SU-DHL-6 (cell line): Measurements from ENCODE around the gene FAM110C.

Source experiments
- H2AFZ ChIP-seq: fragments of 200-600 bp; sonication (generic); 2 replicates; pipeline ENCODE4 v1.6.1; 2014; ENCODE audit warnings: low read depth, mild to moderate bottlenecking, moderate library complexity, mixed read lengths, antibody characterized with exemption, low read length; ENCODE audit not compliant: severe bottlenecking
- H3F3A ChIP-seq: fragments of 200-600 bp; shearing (Covaris generic); 2 replicates; pipeline ENCODE4 v1.6.0; 2016; ENCODE audit warnings: antibody characterized with exemption, mild to moderate bottlenecking; ENCODE audit not compliant: insufficient read depth
- H3K27ac ChIP-seq: fragments of 200-600 bp; sonication (generic); 2 replicates; pipeline ENCODE4 v1.5.1; 2016; ENCODE audit warnings: low read depth, mild to moderate bottlenecking, low read length, moderate library complexity, mixed read lengths
- H3K27me3 ChIP-seq: fragments of 200-600 bp; sonication (generic), shearing (Covaris generic); 2 replicates; pipeline ENCODE4 v1.6.0; 2014; ENCODE audit warnings: mild to moderate bottlenecking, low read length
- H3K36me3 ChIP-seq: fragments of 200-600 bp; sonication (generic); 2 replicates; pipeline ENCODE4 v1.6.1; 2014; ENCODE audit warnings: mild to moderate bottlenecking, low read length, mixed read lengths
- H3K4me2 ChIP-seq: fragments of 300-600, 200-600 bp; shearing (Covaris generic), sonication (generic); 2 replicates; pipeline ENCODE4 v1.6.0; 2014; ENCODE audit warnings: low read length, low read depth, mild to moderate bottlenecking; ENCODE audit not compliant: poor library complexity, severe bottlenecking
- H3K4me3 ChIP-seq: fragments of 200-600 bp; sonication (generic); 2 replicates; pipeline ENCODE4 v1.5.1; 2014; ENCODE audit warnings: antibody characterized with exemption, low read length, mild to moderate bottlenecking, mixed read lengths; ENCODE audit not compliant: insufficient read depth, poor library complexity, severe bottlenecking
- H3K79me2 ChIP-seq: fragments of 200-600 bp; sonication (generic); 2 replicates; pipeline ENCODE4 v1.6.1; 2014; ENCODE audit warnings: mild to moderate bottlenecking, low read length, moderate library complexity; ENCODE audit not compliant: insufficient read depth
- H3K9ac ChIP-seq: fragments of 200-600 bp; sonication (generic); 2 replicates; pipeline ENCODE4 v1.7.0; 2014; ENCODE audit warnings: mild to moderate bottlenecking, low read length
- H3K9me2 ChIP-seq: fragments of 200-600 bp; sonication (generic); replicated peaks from 2 replicates; pipeline ENCODE4 v1.6.1; 2014; ENCODE audit warnings: low read length; ENCODE audit not compliant: insufficient read depth
- H3K9me3 ChIP-seq: fragments of 200-600 bp; sonication (generic); 2 replicates; pipeline ENCODE4 v1.6.1; 2014; ENCODE audit warnings: low read length, mixed read lengths; ENCODE audit not compliant: insufficient read depth
- H4K20me1 ChIP-seq: fragments of 200-600 bp; sonication (generic); 2 replicates; pipeline ENCODE4 v1.6.1; 2014; ENCODE audit warnings: low read depth, mild to moderate bottlenecking, antibody characterized with exemption, low read length, moderate library complexity, mixed read lengths
- EZH2phosphoT487 ChIP-seq: fragments of 200-600 bp; sonication (generic), shearing (Covaris generic); conservative IDR thresholded peaks from 2 replicates; pipeline ENCODE4 v1.6.1; 2018; ENCODE audit warnings: mild to moderate bottlenecking, antibody characterized with exemption, low read length, moderate library complexity, mixed read lengths
- TF ChIP-seq, protein P1 (sequence below): fragments of 200-600 bp; sonication (generic); IDR thresholded peaks from one replicate; pipeline ENCODE4 v1.5.1; 2017; ENCODE audit warnings: antibody characterized with exemption, mild to moderate bottlenecking, low read length, moderate library complexity; ENCODE audit not compliant: insufficient read depth, poor library complexity, severe bottlenecking

FAM110C gene

DNA sequence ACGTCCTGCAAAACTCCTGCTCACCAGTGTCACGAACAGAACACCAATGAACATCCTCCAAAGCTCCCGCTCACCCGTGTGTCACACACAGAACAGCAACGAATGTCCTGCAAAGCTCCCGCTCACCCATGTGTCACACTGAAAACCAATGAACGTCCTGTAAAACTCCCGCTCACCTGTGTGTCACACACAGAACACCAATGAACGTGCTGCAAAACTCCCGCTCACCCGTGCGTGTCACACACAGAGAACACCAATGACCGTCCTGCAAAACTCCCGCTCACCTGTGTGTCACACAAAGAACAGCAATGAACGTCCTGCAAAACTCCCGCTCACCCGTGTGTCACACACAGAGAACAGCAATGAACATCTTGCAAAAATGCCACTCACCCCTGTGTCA is 20.5 kb upstream of the FAM110C start:
- TF ChIP-seq, protein P1, sequence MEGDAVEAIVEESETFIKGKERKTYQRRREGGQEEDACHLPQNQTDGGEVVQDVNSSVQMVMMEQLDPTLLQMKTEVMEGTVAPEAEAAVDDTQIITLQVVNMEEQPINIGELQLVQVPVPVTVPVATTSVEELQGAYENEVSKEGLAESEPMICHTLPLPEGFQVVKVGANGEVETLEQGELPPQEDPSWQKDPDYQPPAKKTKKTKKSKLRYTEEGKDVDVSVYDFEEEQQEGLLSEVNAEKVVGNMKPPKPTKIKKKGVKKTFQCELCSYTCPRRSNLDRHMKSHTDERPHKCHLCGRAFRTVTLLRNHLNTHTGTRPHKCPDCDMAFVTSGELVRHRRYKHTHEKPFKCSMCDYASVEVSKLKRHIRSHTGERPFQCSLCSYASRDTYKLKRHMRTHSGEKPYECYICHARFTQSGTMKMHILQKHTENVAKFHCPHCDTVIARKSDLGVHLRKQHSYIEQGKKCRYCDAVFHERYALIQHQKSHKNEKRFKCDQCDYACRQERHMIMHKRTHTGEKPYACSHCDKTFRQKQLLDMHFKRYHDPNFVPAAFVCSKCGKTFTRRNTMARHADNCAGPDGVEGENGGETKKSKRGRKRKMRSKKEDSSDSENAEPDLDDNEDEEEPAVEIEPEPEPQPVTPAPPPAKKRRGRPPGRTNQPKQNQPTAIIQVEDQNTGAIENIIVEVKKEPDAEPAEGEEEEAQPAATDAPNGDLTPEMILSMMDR = no peak
- no peak for TF ChIP-seq EZH2phosphoT487
- Histone ChIP-seq H3K4me2 (no peak overlapping the region), H3K79me2 (no peaks in the 10 kb centered on the region), H3K27me3 (no peaks in the 10 kb centered on the region), H3K9ac (no peak overlapping the region), H3K27ac (no peak overlapping the region), H4K20me1 (no peaks in the 10 kb centered on the region), H3F3A (no peaks in the 10 kb centered on the region), H3K36me3 (no peaks in the 10 kb centered on the region), H3K9me3 (no peaks in the 10 kb centered on the region), H3K4me3 (no peak overlapping the region), H3K9me2 (no peaks in the 10 kb centered on the region), H2AFZ (no peak overlapping the region)

DNA sequence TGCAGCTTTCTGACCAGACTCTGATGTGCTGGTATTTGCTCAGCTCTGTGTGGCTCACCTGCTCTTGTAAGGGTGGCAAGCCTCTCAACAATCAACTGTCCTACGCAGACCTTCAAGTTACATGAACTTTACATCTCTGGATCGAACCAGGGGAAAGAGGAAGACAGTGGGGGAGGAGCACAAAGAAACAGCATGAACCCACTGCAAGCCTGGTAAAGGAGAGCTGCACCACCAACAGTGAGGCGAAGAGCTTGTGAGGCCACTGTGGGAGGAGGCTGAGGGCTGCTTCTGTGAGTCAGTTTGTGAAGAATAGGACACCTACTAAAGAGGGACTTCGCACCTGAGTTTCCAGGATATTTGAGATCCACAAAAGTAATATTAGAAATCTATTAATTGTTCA is 18.8 kb upstream of the FAM110C start:
- Histone ChIP-seq H3K9me2 (no peaks in the 10 kb centered on the region), H3K9me3 (0 out of 2 replicates have a peak, but pooled peaks cover 6% of the 10 kb centered on the region), H3K79me2 (no peaks in the 10 kb centered on the region), H3K9ac (no peak overlapping the region), H2AFZ (no peak overlapping the region), H3K4me2 (no peak overlapping the region), H3F3A (no peaks in the 10 kb centered on the region), H3K4me3 (no peak overlapping the region), H3K27ac (no peak overlapping the region), H4K20me1 (no peaks in the 10 kb centered on the region), H3K36me3 (no peaks in the 10 kb centered on the region), H3K27me3 (no peaks in the 10 kb centered on the region)
- TF ChIP-seq, protein P1 = no peak
- no peak for TF ChIP-seq EZH2phosphoT487

DNA sequence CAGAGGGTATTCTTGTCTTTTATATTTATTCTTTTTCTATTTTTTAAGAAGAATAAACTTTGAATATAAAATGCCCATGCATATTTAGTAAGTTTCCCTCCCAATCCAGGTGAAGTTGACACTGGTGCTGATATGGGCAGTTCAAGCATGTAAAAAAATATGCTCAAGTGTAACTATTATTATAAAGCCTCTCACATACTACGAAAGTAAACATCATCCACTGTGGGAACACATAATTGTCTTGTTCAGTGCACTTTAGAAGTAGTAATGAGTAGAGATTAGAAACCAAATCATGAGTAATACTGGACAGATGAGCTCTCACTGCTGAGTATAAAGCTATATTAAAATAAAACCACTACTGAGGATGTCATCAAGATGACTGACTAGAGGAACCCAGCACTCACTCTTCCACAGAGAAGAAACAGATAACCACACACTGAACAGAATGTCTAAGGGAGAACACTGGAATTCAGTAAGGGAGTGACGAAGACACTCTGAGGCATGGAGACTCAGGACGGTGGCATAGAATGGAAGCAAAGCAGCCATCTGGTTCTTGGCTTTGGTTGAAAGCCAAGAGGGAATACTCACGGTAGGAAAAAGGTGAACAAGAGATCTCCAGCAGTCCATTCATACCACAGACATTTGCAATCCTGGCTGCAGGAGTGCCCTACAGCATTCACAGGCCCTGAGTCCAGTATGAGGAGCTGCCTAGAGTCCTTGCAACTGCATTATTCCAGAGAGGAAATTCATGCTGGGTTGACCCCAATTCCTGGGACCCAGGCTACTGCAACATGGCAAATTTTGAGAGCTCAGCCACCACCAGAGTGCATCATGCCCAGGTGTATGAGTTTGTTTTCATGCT is 9.5 kb upstream of the FAM110C start:
- Histone ChIP-seq H3K79me2 (no peaks in the 10 kb centered on the region), H3K9ac (no peak overlapping the region), H3K4me3 (no peak overlapping the region), H3K27ac (no peak overlapping the region), H3F3A (no peaks in the 10 kb centered on the region), H4K20me1 (no peaks in the 10 kb centered on the region), H3K4me2 (no peak overlapping the region), H3K9me3 (peaks cover 38% of the 10 kb centered on the region), H3K36me3 (no peaks in the 10 kb centered on the region), H3K9me2 (no peaks in the 10 kb centered on the region; the same call in 1 of the 2 replicates), H2AFZ (no peak overlapping the region), H3K27me3 (no peaks in the 10 kb centered on the region)
- TF ChIP-seq, protein P1 = no peak
- TF ChIP-seq EZH2phosphoT487 = no peak
